Upper lobe of left lung (tissue), 6 donors: ENCODE measurements around the gene DOCK8. TPM values are rescaled to one million over a fixed set of nuclear protein-coding genes. Genes with fewer than 3 reads are reported as not detected.

Experiments
- ATAC-seq, 2 donors: fragments of 200-7000 bp; cut with Tn5 transposase; one replicate each; pipeline ENCODE4 v1.9.1; 2022; ENCODE audit warnings: mild to moderate bottlenecking in 2 of 2, moderate library complexity in 2 of 2; ENCODE audit not compliant: low FRiP score in 2 of 2
- DNase-seq, 2 donors: peaks; one replicate each; pipeline ENCODE4 v3.0.0-alpha.2; 2019 to 2020
- H3K27ac ChIP-seq, 4 donors: fragments of 200-600 bp; sonication (generic); one replicate each; pipeline ENCODE4 v1.5.1; 2016 to 2019
- H3K27me3 ChIP-seq, 4 donors: fragments of 200-600 bp; sonication (generic); one replicate each; pipeline ENCODE4 v1.5.1; 2017 to 2019
- H3K36me3 ChIP-seq, 4 donors: fragments of 200-600 bp; sonication (generic); one replicate each; pipeline ENCODE4 v1.5.1; 2016 to 2019
- H3K4me1 ChIP-seq, 4 donors: fragments of 200-600 bp; sonication (generic); one replicate each; pipeline ENCODE4 v1.5.1; 2018 to 2019
- H3K4me3 ChIP-seq, 4 donors: fragments of 200-600 bp; sonication (generic); one replicate each; pipeline ENCODE4 v1.5.1; 2017 to 2019; ENCODE audit warnings: mild to moderate bottlenecking in 2 of 4, moderate library complexity in 1 of 4
- H3K9me3 ChIP-seq, 4 donors: fragments of 200-600 bp; sonication (generic); one replicate each; pipeline ENCODE4 v1.5.1; 2018 to 2019
- EP300 ChIP-seq, 4 donors: sonication (generic); formaldehyde crosslinking; IDR thresholded peaks; one replicate each; pipeline ENCODE4 v1.5.1; 2017; ENCODE audit warnings: antibody characterized with exemption in 4 of 4, control low read depth in 2 of 4
- POLR2A ChIP-seq, 4 donors: fragments of 450-650 bp; IDR thresholded peaks; one replicate each; pipeline ENCODE4 v1.5.1; 2016 to 2017; ENCODE audit warnings: antibody characterized with exemption in 4 of 4, mild to moderate bottlenecking in 2 of 4
- POLR2AphosphoS5 ChIP-seq, 2 donors: sonication (generic); formaldehyde crosslinking; IDR thresholded peaks; one replicate each; pipeline ENCODE4 v1.5.1; 2017; ENCODE audit warnings: antibody characterized with exemption in 2 of 2
- WGBS, 2 donors: methylation state at CpG; one replicate each; pipeline ENCODE4 v1.1.5; 2017 to 2018; 5-methylcytosine and 5-hydroxymethylcytosine counted together
- total RNA-seq, 6 donors: library from RNA; depleted of rRNA in 4 of 6; stranded (reverse); fragments of >200 nt in 4 of 6; gene quantifications; one replicate each; pipeline versions ENCODE4 v1.1.0 to v1.2.1, GENCODE V29; 2016 to 2021
- TF ChIP-seq, protein P1 (sequence below), 6 experiments: fragments of 450-650 bp in 4 of 6; fragments of 200-600 bp in 2 of 6; sonication (generic) in 2 of 6; IDR thresholded peaks; one replicate each; pipeline ENCODE4 v1.5.1; 2016 to 2019; ENCODE audit warnings: antibody characterized with exemption in 6 of 6
- donor health status: DM: no; HTN: no; CAD: no; lungs with moderate emphysema.
- donor health status: DM: no; HTN: yes; CAD: no; lungs with severe emphysema.

DOCK8 gene
- total RNA-seq, 6 donors from 2014 or later: 44.7 to 103 (median 74.6) TPM

DNA sequence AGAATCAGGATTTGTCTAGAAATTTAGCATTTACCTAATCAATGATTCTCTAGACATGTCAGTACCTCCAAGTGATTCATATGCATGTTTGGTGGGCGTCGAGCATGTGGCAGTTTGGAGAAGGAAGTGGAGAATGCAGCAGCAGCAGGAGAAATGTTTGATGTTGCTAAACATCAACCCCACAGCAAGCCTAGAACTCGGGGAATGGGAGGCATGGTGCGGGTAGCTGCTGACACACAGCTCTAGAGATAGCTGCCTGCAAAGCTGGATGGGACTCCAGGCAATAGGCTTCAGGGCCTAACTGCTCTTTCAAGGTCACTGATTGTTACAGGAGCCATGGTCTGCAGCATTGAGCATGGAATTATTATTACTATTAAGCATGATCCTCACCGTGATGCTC lies 137.3 kb downstream of the DOCK8 start:
- no peak overlapping the region for H3K27ac ChIP-seq
- peaks cover 0 to 2% (median 0%) of the 10 kb centered on the region in 4 donors for H3K4me1 ChIP-seq
- TF ChIP-seq POLR2AphosphoS5 (IDR thresholded peaks at IDR 0.05) (no peak), EP300 (IDR thresholded peaks at IDR 0.05) (no peak), POLR2A (IDR thresholded peaks at IDR 0.05) (no peak)
- TF ChIP-seq, protein P1, sequence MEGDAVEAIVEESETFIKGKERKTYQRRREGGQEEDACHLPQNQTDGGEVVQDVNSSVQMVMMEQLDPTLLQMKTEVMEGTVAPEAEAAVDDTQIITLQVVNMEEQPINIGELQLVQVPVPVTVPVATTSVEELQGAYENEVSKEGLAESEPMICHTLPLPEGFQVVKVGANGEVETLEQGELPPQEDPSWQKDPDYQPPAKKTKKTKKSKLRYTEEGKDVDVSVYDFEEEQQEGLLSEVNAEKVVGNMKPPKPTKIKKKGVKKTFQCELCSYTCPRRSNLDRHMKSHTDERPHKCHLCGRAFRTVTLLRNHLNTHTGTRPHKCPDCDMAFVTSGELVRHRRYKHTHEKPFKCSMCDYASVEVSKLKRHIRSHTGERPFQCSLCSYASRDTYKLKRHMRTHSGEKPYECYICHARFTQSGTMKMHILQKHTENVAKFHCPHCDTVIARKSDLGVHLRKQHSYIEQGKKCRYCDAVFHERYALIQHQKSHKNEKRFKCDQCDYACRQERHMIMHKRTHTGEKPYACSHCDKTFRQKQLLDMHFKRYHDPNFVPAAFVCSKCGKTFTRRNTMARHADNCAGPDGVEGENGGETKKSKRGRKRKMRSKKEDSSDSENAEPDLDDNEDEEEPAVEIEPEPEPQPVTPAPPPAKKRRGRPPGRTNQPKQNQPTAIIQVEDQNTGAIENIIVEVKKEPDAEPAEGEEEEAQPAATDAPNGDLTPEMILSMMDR (IDR thresholded peaks at IDR 0.05): no peak
- peaks cover 0 to 4% (median 2%) of the 10 kb centered on the region in 4 donors for H3K36me3 ChIP-seq
- 76% methylated on average over 5 of the region's 5 CpGs for WGBS, 2 donors
- ATAC-seq (no peak), DNase-seq (no peak)
- no peaks in the 10 kb centered on the region for H3K9me3 ChIP-seq
- no peak overlapping the region for H3K4me3 ChIP-seq
- H3K27me3 ChIP-seq: no peaks in the 10 kb centered on the region

DNA sequence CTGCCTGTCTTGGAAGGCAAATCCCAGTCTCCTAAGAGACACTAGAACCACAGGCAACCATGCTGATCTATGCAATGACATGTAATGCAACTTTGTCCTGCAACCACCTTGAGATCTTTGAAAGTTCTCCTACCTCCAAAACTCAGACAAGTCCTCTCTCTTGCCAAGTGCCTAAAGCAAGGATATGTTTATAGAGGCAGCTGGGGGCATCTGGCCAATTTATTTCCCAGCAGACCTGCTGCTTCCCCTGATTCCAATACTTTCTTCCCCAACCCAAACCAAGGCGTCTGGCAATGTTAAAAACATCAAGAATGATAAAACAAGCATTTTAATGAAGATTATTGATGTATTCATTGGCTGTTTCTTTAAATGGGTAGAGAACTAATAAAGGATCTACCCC lies 138.4 kb downstream of the DOCK8 start:
- no peak for TF ChIP-seq POLR2A (IDR thresholded peaks at IDR 0.05)
- no peak for TF ChIP-seq EP300 (IDR thresholded peaks at IDR 0.05)
- no peak for TF ChIP-seq POLR2AphosphoS5 (IDR thresholded peaks at IDR 0.05)
- TF ChIP-seq, protein P1 (IDR thresholded peaks at IDR 0.05): no peak
- 36 to 44% methylated on average over 1 of the region's 1 CpG for WGBS, 2 donors
- Histone ChIP-seq H3K27ac (no peak overlapping the region), H3K27me3 (no peaks in the 10 kb centered on the region), H3K36me3 (peaks cover 0 to 4% (median 2%) of the 10 kb centered on the region in 4 donors), H3K9me3 (no peaks in the 10 kb centered on the region), H3K4me1 (no peaks in the 10 kb centered on the region), H3K4me3 (no peak overlapping the region)
- ATAC-seq (no peak), DNase-seq (no peak)

DNA sequence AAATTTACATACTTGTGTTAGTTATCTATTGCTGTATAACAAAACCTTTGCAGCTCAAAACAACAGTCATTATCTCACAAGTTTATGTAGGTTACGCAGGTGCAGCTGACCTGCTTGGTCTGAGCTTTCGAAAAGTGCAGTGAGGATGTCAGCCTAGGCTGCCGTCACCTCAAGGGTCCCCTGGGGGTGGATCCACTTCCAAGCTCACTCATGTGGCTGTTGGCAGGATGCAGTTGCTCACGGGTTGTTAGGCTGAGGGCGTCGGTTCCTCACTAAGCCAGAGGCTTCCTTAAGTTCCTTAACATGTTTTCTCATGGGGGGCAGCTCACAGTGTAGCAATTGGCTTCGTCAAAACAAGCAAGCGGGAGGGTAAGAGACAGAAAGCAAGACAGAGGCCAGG lies 139.8 kb downstream of the DOCK8 start:
- peaks cover 0 to 4% (median 0%) of the 10 kb centered on the region in 4 donors for H3K36me3 ChIP-seq
- 57 to 86% methylated on average over 7 to 8 of the region's 8 CpGs for WGBS, 2 donors
- H3K4me3 ChIP-seq: no peak overlapping the region
- H3K9me3 ChIP-seq: no peaks in the 10 kb centered on the region
- TF ChIP-seq EP300 (IDR thresholded peaks at IDR 0.05) (no peak), POLR2AphosphoS5 (IDR thresholded peaks at IDR 0.05) (no peak), POLR2A (IDR thresholded peaks at IDR 0.05) (no peak)
- TF ChIP-seq, protein P1 (IDR thresholded peaks at IDR 0.05): no peak
- H3K27me3 ChIP-seq: no peaks in the 10 kb centered on the region
- no peaks in the 10 kb centered on the region for H3K4me1 ChIP-seq
- ATAC-seq (peak; percentile 36 to 85), DNase-seq (peak in 1 of 2 donors; percentile 77)
- no peak overlapping the region for H3K27ac ChIP-seq

DNA sequence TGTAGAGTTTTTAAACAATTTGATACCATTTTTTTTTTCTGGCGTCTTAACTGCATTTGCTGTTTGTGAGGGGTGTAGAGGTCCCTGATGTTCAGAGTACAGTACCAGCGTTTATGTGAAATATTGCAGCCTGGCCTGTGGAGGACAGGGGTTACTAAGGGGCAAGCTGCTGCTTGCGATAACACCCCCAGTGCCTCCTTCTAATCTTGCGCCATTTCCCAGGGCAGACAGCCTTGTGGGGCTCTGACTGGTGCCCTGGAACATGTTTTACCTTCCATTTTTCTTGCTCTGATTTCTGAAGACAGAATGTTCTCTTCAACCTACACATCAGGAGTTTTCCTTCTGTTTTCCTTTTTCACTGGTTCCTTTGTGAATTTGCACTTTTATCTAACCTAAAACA lies 142.9 kb downstream of the DOCK8 start:
- Histone ChIP-seq H3K27ac (no peak overlapping the region), H3K36me3 (peaks cover 0 to 3% (median 0%) of the 10 kb centered on the region in 4 donors), H3K9me3 (no peaks in the 10 kb centered on the region), H3K4me3 (no peak overlapping the region), H3K4me1 (no peaks in the 10 kb centered on the region), H3K27me3 (no peaks in the 10 kb centered on the region)
- 66 to 76% methylated on average over 4 of the region's 4 CpGs for WGBS, 2 donors
- DNase-seq: no peak
- no peak for ATAC-seq
- TF ChIP-seq, protein P1 (IDR thresholded peaks at IDR 0.05): no peak
- TF ChIP-seq POLR2A (IDR thresholded peaks at IDR 0.05) (no peak), EP300 (IDR thresholded peaks at IDR 0.05) (no peak), POLR2AphosphoS5 (IDR thresholded peaks at IDR 0.05) (no peak)

DNA sequence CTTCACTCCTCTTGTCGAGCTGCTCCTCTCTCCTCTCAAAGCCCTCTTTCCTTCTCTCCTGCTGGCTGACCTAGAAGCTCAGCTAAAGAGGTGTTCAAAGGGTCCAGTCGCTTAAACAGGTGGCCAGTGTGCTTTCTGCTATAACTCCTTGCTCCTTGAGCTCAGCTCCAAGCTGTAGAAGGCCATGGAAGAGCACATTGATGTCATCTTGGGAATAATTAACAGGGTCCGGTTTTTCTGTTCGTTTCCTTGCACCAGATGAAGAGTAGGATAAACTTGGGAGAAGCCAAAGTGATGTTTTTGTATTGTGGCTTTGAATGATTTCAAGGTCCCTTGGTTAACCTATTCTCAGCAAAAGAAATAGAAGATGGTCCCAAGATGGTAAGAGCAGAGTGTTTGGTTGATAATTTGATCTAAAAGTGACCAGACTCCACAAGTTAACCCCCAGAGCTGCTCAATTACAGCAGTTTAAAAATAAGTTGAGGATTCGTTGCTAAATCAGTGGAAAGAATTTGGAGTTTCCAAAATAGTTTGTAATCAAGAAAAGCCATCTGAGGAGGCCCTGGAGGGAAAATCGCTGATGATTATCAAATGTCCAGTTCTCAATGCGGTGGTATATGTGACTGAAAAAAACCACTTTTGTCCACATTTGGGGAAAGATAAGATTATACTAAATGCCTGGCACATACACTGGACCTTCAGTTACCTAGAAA lies 148.1 kb downstream of the DOCK8 start:
- Histone ChIP-seq H3K9me3 (no peaks in the 10 kb centered on the region), H3K27ac (no peak overlapping the region), H3K36me3 (peaks cover 0 to 10% (median under 1%) of the 10 kb centered on the region in 4 donors), H3K27me3 (no peaks in the 10 kb centered on the region), H3K4me3 (no peak overlapping the region), H3K4me1 (no peaks in the 10 kb centered on the region)
- no peak for TF ChIP-seq EP300 (IDR thresholded peaks at IDR 0.05)
- TF ChIP-seq POLR2A (IDR thresholded peaks at IDR 0.05): no peak
- TF ChIP-seq, protein P1 (IDR thresholded peaks at IDR 0.05): no peak
- TF ChIP-seq POLR2AphosphoS5 (IDR thresholded peaks at IDR 0.05): no peak
- DNase-seq (no peak), ATAC-seq (no peak)
- 88 to 90% methylated on average over 7 of the region's 7 CpGs for WGBS, 2 donors
